ENCODE measurements around the gene C16orf82.

C16orf82 gene

DNA sequence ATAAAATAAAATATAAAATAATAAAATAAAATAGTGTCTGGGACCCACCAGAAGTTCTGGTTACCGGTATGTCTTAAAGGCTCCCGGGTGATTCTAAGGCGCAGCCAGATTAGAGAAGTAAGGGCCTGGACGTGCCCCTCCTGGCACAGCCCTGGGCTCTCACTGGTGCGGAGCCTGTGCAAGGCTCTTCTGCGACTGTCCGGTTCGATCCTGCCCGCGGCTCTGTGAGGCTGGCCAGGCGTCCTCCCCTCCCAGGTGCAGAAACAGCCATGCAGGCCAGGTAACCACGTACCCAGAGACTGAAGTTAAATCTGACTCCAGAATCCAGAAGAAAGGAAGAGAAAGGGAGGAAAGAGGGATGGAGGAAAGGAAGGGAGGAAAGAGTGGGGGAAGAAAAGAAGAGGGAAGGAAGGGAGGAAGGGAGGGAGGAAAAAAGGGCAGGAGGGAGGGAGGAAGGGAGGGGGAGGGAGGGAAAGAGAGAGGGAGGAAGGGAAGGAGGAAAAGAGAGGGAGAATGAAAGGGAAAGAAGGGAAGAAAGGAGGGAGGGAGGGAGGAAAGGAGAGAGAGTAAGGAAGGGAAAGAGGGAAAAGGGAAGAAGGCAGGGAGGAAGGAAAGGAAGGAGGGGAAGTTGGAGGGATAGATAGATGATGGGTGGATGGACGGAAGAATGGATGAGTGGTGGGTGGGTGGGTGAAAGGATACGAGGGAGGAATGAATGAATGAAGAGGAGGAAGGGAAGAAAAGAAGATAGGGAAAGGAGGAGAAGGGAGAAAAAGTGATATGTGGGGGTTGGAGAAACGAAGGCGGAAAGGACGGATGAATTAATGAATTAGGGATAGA, 42.3 kb downstream of the C16orf82 start:
- H3K36me3 Mint-ChIP-seq: no peaks in the 10 kb centered on the region
- H3K4me3 Mint-ChIP-seq: peak overlapping the region; percentile 76
- peaks cover 10% of the 10 kb centered on the region for H3K4me1 Mint-ChIP-seq
- H3K9me3 Mint-ChIP-seq: no peaks in the 10 kb centered on the region
- H3K27me3 Mint-ChIP-seq: no peaks in the 10 kb centered on the region
- no peak overlapping the region for H3K27ac Mint-ChIP-seq

DNA sequence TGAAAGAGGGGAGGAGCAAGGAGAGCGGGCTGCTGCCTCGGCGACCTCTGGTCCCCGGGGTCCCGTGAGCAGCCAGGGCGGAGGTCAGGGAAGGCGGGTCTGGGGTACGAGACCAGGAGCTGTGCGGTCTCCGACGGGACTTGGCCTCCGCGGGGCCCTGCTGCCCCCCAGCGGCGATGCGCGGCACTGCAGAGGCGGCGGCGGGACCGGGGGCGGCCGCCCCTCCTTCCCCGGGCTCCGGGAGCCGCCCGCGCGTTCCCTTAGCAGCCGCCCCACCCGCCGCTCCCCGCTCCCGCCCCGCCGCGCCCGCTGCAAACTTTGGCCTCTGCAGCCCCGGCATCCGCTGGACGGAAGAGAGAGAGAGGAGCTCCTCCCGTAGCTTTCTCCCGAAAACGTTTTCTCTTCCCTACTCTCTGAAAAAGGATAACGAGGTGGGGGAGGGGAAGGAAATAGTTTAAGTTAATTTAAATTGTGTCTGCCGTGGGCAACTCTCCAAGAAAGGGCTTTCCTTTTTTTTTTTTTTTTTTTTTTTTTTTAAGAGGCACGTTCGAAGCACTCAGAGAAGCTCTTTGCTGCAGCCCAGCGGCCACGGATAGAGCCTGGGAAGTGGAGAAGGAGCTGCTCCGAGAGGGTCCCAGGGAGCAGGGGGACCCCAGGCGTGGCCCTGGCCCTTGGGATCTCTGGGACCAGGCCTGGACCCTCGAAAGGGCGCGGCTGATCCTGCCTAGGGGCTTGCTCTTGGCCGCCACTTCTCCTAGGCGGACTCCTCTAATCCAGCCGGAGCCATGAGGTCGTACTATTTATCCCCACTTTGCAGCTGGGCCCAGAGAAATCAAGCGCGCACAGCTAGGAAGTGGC, 43.2 kb downstream of the C16orf82 start:
- no peaks in the 10 kb centered on the region for H3K36me3 Mint-ChIP-seq
- no peaks in the 10 kb centered on the region for H3K27me3 Mint-ChIP-seq
- H3K4me1 Mint-ChIP-seq: peaks cover 10% of the 10 kb centered on the region
- no peaks in the 10 kb centered on the region for H3K9me3 Mint-ChIP-seq
- peak overlapping the region; percentile 76 for H3K4me3 Mint-ChIP-seq
- no peak overlapping the region for H3K27ac Mint-ChIP-seq

DNA sequence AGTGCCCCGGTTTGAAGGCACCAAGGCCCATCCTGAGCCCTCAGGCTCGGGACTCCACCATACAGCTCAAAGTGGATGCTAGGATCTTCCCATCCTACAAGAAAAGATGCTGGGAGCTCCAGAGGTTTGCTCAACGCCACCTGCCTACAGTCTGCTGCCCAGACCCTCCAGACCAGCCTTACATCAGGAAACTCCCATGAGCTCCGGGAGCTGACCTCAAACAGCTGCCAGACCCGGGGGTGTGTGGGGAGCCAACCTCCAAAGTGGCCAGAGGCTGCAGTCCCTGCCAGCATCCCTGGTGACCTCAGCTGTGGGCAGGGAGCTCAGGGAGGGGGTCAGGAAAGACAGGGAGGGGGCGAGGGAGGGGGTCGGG, 43.8 kb downstream of the C16orf82 start:
- no peak overlapping the region for H3K4me3 Mint-ChIP-seq
- no peak overlapping the region for H3K27ac Mint-ChIP-seq
- H3K27me3 Mint-ChIP-seq: no peaks in the 10 kb centered on the region
- no peaks in the 10 kb centered on the region for H3K36me3 Mint-ChIP-seq
- no peaks in the 10 kb centered on the region for H3K9me3 Mint-ChIP-seq
- H3K4me1 Mint-ChIP-seq: peaks cover 10% of the 10 kb centered on the region

DNA sequence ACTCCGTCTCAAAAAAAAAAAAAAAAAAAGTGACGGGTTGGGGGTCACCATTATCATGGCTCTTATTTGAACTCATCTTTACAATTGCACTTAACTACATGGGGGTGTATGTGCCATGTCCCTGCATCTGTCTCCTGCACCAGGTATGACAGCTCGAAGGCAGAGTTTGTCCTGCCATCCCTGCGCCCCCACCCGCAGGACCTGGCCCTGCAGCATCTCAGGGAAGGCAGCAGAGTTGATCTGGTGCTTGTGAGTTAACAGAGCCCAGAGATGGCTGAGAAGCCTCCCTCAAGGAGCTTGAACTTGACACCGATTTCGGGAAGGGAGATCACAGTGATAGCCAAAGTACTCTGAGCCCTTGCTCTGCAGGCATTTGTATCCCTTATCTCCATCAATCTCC, 44.8 kb downstream of the C16orf82 start:
- H3K4me3 Mint-ChIP-seq: no peak overlapping the region
- H3K36me3 Mint-ChIP-seq: no peaks in the 10 kb centered on the region

DNA sequence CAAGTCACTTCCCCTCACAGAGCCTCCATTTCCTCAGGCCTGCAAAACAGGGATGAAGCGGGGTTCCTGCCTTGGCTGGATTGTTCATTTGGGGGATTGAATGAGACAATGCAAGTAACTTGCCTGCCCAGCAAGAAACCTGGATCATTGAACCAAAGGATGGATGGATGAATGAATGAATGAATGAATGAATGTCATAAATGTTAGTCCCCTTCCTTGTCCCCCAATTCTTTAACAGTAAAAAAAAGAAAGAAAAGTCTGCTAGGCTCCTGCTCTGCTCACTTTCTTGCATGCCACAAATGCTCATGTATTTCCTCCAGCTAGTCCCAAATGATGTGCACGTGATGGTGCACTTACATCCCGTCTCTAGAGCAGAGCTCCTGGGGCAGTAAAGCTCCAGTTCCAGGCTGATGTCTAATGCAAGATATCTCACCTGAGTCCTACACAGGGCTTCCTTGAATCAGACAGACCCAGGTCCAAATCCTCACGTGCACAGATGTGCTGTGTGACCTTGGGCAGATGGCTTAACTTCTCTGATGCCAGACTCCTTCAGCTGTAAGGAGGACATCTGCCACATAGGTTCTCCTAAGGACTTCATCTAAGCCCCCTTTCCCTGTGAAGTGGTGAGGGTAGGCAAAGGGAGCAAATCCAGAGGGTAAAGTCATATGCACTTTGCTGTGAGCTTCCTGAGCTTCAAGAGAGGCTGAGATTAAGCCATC, 45.5 kb downstream of the C16orf82 start:
- Mint-ChIP-seq H3K27ac (peak overlapping the region; percentile 8), H3K4me1 (peaks cover 10% of the 10 kb centered on the region), H3K9me3 (peaks cover 5% of the 10 kb centered on the region), H3K4me3 (no peak overlapping the region), H3K36me3 (no peaks in the 10 kb centered on the region), H3K27me3 (no peaks in the 10 kb centered on the region)

More for the DNA sequence above, 44.8 kb downstream of the C16orf82 start:
- peaks cover 10% of the 10 kb centered on the region for H3K4me1 Mint-ChIP-seq
- H3K9me3 Mint-ChIP-seq: peaks cover 5% of the 10 kb centered on the region
- H3K27ac Mint-ChIP-seq: no peak overlapping the region
- no peaks in the 10 kb centered on the region for H3K27me3 Mint-ChIP-seq

DNA sequence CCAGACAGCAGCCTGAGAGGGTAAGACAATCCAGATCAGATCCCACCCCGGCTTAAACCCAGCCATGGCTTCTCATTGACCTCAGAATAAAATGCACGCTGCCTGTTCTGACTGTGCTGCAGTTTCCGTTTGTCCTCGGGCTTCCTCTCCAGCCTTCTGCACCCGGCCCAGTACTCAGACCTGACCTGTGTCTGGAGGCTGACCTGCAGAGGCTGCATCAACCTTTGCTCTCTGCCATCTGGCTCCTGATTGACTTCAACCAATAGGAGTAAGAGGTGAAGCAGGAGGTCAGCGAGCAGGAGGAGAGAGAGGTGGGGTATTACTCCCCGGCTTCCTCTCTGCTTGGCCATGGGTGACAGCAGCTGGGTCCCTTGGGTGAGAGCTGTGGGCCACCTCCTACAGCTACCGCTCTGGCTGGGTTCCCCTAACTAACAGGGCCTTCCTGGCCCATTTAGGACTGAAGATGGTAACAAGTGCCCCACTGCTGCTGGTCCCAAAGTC, 46.7 kb downstream of the C16orf82 start:
- Mint-ChIP-seq H3K4me1 (peaks cover 10% of the 10 kb centered on the region), H3K27ac (peak overlapping the region; percentile 68), H3K27me3 (no peaks in the 10 kb centered on the region), H3K4me3 (no peak overlapping the region), H3K9me3 (peaks cover 5% of the 10 kb centered on the region), H3K36me3 (no peaks in the 10 kb centered on the region)

DNA sequence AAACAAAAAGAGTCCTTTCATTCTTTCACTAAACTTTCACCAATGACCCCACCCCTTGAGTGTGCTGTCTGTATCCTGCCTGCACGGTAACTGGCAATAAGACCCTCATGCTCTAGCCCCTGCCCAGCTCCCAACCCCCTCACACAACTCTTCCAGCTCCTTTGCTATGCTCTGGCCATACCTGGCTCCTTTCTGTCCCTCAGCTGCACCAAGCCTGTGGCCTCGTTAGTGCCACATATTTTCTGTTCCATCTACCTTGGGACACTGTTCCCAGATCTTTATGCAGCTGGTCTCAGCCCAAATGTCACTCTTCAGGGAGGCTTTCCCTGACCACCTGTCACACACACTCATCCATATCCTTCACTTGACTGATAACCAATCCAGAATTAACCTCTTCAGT, 47.3 kb downstream of the C16orf82 start:
- Mint-ChIP-seq H3K27ac (no peak overlapping the region), H3K36me3 (no peaks in the 10 kb centered on the region)

DNA sequence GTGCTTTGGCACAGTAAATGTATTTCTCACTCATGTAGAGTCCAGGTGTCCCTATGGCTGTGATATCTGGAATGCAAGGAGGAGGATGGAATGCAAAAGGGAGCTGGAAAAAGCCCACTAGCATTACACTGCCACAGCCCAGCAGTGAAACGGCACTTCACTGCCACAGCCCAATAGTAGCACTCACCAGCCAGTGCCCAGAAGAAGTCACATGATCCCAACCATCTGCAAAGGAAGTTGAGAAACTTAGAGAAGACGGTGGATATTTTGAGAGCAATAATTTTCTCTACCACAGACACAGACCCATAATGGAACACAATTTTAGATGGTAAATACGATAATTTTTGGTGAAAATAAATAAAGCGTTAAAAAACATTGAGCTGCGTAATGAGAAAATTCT, 51.8 kb downstream of the C16orf82 start:
- Mint-ChIP-seq H3K27me3 (no peaks in the 10 kb centered on the region), H3K27ac (no peak overlapping the region), H3K4me1 (no peaks in the 10 kb centered on the region), H3K9me3 (peaks cover 5% of the 10 kb centered on the region), H3K4me3 (no peak overlapping the region), H3K36me3 (peaks cover 6% of the 10 kb centered on the region)

More for the DNA sequence above, 47.3 kb downstream of the C16orf82 start:
- no peaks in the 10 kb centered on the region for H3K27me3 Mint-ChIP-seq
- no peak overlapping the region for H3K4me3 Mint-ChIP-seq
- peaks cover 5% of the 10 kb centered on the region for H3K9me3 Mint-ChIP-seq
- H3K4me1 Mint-ChIP-seq: peaks cover 7% of the 10 kb centered on the region

Measured in activated naive CD4-positive, alpha-beta T cell treated with anti-CD3 and anti-CD28 coated beads, Interleukin-2, amount 50 U/mL, for 24 hours (primary cell).